ENCODE results near the gene GNA15.

The GNA15 gene

GRCh38 chr19:3096902-3097326 is 38.9 kb upstream of the GNA15 start:
- TF ChIP-seq CTCF (IDR thresholded peaks at IDR 0.05; ENCODE audit: borderline replicate concordance, control extremely low read depth, extremely low read depth, insufficient read depth, missing control alignments), result no peak
- no peak for DNase-seq (ENCODE audit: low spot score)
- in situ Hi-C loops (cut with MboI; ENCODE audit: low sequenced_read_pairs, unreplicated experiment), result no loop called here

- TF ChIP-seq CTCF (IDR thresholded peaks at IDR 0.05; ENCODE audit: borderline replicate concordance, control extremely low read depth, extremely low read depth, insufficient read depth, missing control alignments), result no peak
- DNase-seq (ENCODE audit: low spot score), result no peak
- in situ Hi-C loops (cut with MboI; ENCODE audit: low sequenced_read_pairs, unreplicated experiment), result no loop called here
Observed at GRCh38 chr19:3097442-3097871, 38.4 kb upstream of the GNA15 start.

GRCh38 chr19:3098141-3098514 is 37.7 kb upstream of the GNA15 start:
- in situ Hi-C loops (cut with MboI; ENCODE audit: low sequenced_read_pairs, unreplicated experiment), result no loop called here
- TF ChIP-seq CTCF (IDR thresholded peaks at IDR 0.05; ENCODE audit: borderline replicate concordance, control extremely low read depth, extremely low read depth, insufficient read depth, missing control alignments), result no peak
- DNase-seq (ENCODE audit: low spot score), result no peak

- in situ Hi-C loops (cut with MboI; ENCODE audit: low sequenced_read_pairs, unreplicated experiment), result no loop called here
- no peak for DNase-seq (ENCODE audit: low spot score)
- no peak for TF ChIP-seq CTCF (IDR thresholded peaks at IDR 0.05; ENCODE audit: borderline replicate concordance, control extremely low read depth, extremely low read depth, insufficient read depth, missing control alignments)
Observed at GRCh38 chr19:3098515-3099346, 37.1 kb upstream of the GNA15 start.

GRCh38 chr19:3099347-3100145 is 36.3 kb upstream of the GNA15 start:
- in situ Hi-C loops (cut with MboI; ENCODE audit: low sequenced_read_pairs, unreplicated experiment), result loop anchor here (10.0 kb wide), 1 partner anchor 145 kb away; no protein-coding TSS in a partner anchor
- no peak for TF ChIP-seq CTCF (IDR thresholded peaks at IDR 0.05; ENCODE audit: borderline replicate concordance, control extremely low read depth, extremely low read depth, insufficient read depth, missing control alignments)
- DNase-seq (ENCODE audit: low spot score), result no peak

- no peak for DNase-seq (ENCODE audit: low spot score)
- in situ Hi-C loops (cut with MboI; ENCODE audit: low sequenced_read_pairs, unreplicated experiment), result loop anchor here (10.0 kb wide), 1 partner anchor 146 kb away; no protein-coding TSS in a partner anchor
- TF ChIP-seq CTCF (IDR thresholded peaks at IDR 0.05; ENCODE audit: borderline replicate concordance, control extremely low read depth, extremely low read depth, insufficient read depth, missing control alignments), result no peak
Observed at GRCh38 chr19:3100331-3100730, 35.5 kb upstream of the GNA15 start.
